A549 treated with ZK216348 at 1 μM for 4 hours (cell line): ENCODE data around the gene JUND. TPM values are rescaled to one million over a fixed set of nuclear protein-coding genes. Genes with fewer than 3 reads are reported as not detected.

Source experiments
- total RNA-seq: library from RNA; stranded (reverse); fragments of 200-300 nt; extraction: Qiagen RNA extraction; gene quantifications from 5 replicates; pipeline ENCODE4 v1.2.3, GENCODE V29; 2022; ENCODE audit warnings: low read depth

JUND gene
- 22.6 to 65.5 TPM (median 54.9 TPM) in 5 replicates for total RNA-seq

DNA sequence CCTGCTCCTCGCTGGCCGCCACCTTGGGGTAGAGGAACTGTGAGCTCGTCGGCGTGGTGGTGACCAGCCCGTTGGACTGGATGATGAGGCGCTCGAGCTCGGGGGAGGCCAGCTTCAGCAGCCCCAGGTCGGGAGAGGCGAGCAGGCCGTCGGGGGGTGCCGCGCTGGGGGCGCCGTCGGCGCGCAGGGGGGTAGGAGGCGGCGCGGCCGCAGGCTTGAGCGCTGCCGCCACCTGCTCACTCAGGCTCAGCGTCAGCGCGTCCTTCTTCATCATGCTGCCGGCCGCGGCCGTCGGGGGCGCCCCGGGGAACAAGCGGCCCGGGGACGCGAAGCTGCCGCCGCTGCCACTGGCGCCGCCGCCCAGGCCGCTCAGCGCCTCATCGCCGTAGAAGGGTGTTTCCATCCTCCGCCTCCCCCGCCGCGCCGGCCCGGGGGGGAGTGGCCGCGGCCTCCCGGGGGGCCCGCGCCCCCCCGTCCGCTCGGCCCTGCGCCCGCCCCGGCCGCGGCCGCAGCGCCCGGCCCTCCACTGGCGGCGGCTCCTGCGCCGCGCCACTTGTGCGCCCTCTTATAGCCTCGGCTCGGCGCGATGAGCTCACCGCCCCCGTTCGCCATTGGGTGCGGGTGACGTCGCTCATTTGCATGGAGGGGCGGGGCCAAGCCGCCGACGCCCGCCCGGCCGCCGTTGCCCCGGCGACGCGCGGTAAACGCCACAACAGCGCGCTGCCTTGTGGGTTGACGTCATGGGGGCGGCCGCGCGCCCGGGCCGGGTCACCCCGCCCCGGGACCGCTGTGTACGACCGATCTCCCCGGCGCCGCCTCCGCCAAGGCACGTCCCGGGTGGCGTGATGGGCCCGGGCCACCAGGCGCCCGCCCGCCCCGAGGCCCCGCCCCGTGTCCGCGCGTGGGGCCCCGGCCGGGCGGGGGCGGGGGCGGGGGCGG, at the start of gene JUND:
TSS of gene JUND (minus strand) at position 541 of the 939 bp plus-strand sequence. CDS start at position 403, 138 bp downstream.

DNA sequence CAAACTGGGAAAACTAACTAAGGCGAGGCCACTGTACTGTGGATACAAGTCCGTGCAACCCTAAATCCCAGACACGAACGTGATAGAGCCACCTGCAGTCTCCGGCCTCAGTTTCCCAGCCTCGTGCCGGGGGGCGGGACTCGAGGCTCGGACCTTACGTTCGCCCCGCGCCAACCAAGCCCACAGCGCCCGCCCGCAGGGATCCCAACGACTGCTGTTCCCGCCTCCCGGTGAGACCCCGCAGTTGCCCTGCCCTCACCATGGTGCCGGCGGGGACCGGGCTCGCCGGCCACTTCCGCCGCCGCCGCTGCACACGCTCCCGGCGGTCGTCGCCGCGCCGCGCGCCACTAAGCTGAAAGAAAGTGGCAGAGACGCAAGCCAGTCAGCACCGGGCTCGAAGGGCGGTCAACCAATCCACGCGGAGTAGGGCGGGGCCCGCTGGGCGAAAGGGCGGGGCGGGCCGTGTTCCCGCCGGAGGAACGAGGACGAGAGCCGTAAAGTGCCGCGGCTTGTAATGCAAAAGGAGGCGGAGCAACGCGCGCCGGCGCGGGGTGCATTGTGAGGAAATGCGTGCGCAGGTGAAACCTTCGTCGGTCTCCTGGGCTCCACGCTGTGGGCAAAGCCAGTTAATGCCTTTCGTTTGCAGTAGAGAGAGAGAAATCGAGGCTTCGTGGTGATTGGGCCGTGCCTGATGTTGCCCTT, 41.5 kb upstream of the JUND start, which contains the start of gene LSM4:
TSS of gene LSM4 (minus strand) at position 318 of the 702 bp plus-strand sequence. CDS start at position 262, 56 bp downstream.

DNA sequence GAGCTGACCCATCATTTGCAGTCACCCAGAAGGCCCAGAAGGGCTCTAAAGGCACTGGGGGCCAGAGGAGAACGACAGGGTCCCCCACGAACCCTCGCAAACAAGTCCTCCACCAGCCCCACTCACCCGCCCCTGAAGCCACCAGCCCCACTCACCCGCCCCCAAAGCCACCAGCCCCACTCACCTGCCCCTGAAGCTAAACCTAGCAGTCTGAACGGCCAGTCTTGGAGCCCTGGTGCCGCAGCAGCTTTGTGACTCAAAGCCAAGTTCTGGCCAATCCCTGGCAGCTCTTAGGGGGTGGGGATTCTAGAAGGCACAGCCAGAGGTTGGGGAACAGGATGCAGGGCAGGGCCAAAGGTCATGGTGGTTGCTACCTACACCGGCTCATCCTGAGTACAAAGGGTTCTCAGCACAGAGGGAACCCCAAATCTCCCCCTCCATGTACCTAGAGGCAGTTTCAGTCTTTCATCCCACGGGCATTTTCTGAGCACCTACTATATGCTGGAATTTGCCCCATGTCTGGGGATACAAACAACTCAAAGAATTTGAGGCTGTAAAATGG, 7.1 kb downstream of the JUND start, which contains the start of gene IQCN:
TSS of gene IQCN (minus strand) at position 234 of the 562 bp plus-strand sequence. CDS start 4,974 bp downstream, outside the sequence.

Other genes starting within 250 kb of the JUND start
- gene IL12RB1, start 194.7 kb downstream of the JUND start, total RNA-seq: not detected in 5 replicates
- gene MAST3, start 183.8 kb downstream of the JUND start, total RNA-seq: 1.9 to 2.6 TPM (median 2.3 TPM) in 5 replicates
- 1.0 to 16.9 TPM (median 11.6 TPM) in 5 replicates for gene PIK3R2, start 128.5 kb downstream of the JUND start, total RNA-seq
- 7.9 to 26.4 TPM (median 16.4 TPM) in 5 replicates for gene IFI30, start 107.8 kb downstream of the JUND start, total RNA-seq
- 6.7 to 12.9 TPM (median 12.3 TPM) in 5 replicates for gene MPV17L2, start 88.4 kb downstream of the JUND start, total RNA-seq
- gene RAB3A, start 77.6 kb downstream of the JUND start, total RNA-seq: 0.50 to 1.3 TPM (median 0.95 TPM) in 5 replicates
- gene PDE4C, start 55.2 kb downstream of the JUND start, total RNA-seq: 0.12 to 0.99 TPM (median 0.14 TPM) in 3 of 5 replicates, not detected in the others
- 0.61 to 0.98 TPM (median 0.72 TPM) in 5 replicates for gene IQCN, start 7.2 kb downstream of the JUND start, total RNA-seq
- 200 to 249 TPM (median 235 TPM) in 5 replicates for gene LSM4, start 41.5 kb upstream of the JUND start, total RNA-seq
- gene PGPEP1, start 59.0 kb upstream of the JUND start, total RNA-seq: 1.6 to 3.2 TPM (median 2.6 TPM) in 5 replicates
- 15.2 to 41.1 TPM (median 30.8 TPM) in 5 replicates for gene GDF15, start 104.5 kb upstream of the JUND start, total RNA-seq
- gene LRRC25, start 116.0 kb upstream of the JUND start, total RNA-seq: not detected in 5 replicates
- gene SSBP4, start 137.8 kb upstream of the JUND start, total RNA-seq: 30.2 to 51.6 TPM (median 49.6 TPM) in 5 replicates
- 28.6 to 46.9 TPM (median 39.3 TPM) in 5 replicates for gene ISYNA1, start 156.5 kb upstream of the JUND start, total RNA-seq
- 3.7 to 6.5 TPM (median 5.4 TPM) in 5 replicates for gene ELL, start 240.4 kb upstream of the JUND start, total RNA-seq